Liver (tissue), 3 donors: ENCODE measurements around the gene VASH2.

Experiments used
- FOXA1 ChIP-seq: IDR thresholded peaks from 2 replicates; pipeline ENCODE4 v1.6.1; 2016; ENCODE audit warnings: antibody characterized with exemption
- JUND ChIP-seq, 2 donors: IDR thresholded peaks; 2 replicates each; pipeline ENCODE4 v1.6.1; 2016; ENCODE audit warnings: antibody characterized with exemption in 2 of 2
- RAD21 ChIP-seq, 2 donors: IDR thresholded peaks; 2 replicates each; pipeline ENCODE4 v1.6.1; 2016; ENCODE audit warnings: antibody characterized with exemption in 2 of 2, mild to moderate bottlenecking in 2 of 2
- REST ChIP-seq: IDR thresholded peaks from 2 replicates; pipeline ENCODE4 v1.6.1; 2016; ENCODE audit warnings: antibody characterized with exemption, mild to moderate bottlenecking
- TF ChIP-seq, protein P1 (sequence below): fragments of 150-350 bp; IDR thresholded peaks from 2 replicates; pipeline ENCODE4 v1.5.1; 2017; ENCODE audit warnings: improper control_type of control experiment, low read depth, low read length; ENCODE audit not compliant: missing input control
- donor health status: healthy.
- donor health status: healthy.

DNA sequence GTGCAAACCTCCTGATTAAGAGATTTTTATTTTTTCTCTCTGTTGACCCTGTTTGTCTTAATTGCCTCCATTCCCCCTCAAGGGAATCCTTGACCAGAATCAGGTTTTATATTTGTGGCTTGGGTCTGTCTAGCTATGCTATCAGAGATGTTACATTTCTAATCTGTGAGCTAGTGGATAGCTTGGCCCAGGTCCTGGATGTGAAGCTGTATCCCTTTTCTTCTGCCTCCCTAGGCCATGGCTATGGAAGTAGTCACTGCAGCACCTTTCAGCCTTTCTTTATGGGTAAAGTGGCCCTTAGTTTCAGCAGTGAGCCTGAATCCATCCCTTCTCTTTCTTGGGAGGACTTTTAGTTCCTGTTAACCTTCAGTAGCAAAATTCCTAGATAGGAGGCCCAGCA is 82.3 kb downstream of the VASH2 start:
- TF ChIP-seq, protein P1, sequence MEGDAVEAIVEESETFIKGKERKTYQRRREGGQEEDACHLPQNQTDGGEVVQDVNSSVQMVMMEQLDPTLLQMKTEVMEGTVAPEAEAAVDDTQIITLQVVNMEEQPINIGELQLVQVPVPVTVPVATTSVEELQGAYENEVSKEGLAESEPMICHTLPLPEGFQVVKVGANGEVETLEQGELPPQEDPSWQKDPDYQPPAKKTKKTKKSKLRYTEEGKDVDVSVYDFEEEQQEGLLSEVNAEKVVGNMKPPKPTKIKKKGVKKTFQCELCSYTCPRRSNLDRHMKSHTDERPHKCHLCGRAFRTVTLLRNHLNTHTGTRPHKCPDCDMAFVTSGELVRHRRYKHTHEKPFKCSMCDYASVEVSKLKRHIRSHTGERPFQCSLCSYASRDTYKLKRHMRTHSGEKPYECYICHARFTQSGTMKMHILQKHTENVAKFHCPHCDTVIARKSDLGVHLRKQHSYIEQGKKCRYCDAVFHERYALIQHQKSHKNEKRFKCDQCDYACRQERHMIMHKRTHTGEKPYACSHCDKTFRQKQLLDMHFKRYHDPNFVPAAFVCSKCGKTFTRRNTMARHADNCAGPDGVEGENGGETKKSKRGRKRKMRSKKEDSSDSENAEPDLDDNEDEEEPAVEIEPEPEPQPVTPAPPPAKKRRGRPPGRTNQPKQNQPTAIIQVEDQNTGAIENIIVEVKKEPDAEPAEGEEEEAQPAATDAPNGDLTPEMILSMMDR: no peak
- no peak for TF ChIP-seq JUND (IDR thresholded peaks at IDR 0.05)
- no peak for TF ChIP-seq RAD21 (IDR thresholded peaks at IDR 0.05)
- no peak for TF ChIP-seq REST
- TF ChIP-seq FOXA1: no peak
